ENCODE measurements around the gene CREB3L4. TPM values are rescaled to one million over a fixed set of nuclear protein-coding genes. Genes with fewer than 3 reads are reported as not detected.
A peak's percentile ranks its signal among the peaks of the same experiment; 100 is the strongest.

Gene CREB3L4
- total RNA-seq, 2 experiments from 2014 or later, result 17.0 to 28.2 TPM

DNA sequence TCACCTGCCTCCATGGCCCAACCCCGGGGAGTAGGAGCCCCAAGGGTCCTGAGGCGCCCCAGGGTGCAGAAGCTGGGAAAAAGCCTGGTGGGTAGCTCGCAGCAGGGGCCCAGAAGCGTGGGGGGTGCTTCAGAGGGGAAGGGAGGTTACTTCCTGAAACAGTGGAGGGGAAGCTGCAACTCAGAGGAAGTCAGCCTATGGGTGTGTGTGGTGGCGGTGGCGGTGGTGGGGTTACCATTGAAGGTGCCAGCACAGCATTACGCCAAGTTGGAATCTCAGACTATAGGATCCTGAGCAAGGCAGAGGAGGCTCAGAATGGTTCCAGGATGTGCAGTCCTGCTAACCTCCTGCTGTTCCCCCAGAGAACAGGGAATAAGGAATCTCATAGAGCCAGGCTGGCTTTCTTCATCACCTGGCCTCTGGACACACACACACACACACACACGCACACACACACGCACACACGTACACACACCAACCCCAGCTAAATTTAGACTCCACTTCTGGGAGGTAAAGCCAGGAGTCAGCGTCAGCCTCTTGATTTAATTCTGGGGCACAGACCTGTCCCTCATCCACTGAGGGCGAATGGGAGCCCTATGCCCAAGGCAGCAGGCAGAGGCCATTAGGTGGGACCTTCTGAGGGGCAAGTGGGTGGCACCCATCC lies 22.4 kb upstream of the CREB3L4 start:
- ChIA-PET CTCF (ENCODE audit: unreplicated experiment) (interaction anchor here (1.3 kb wide), 2 partner anchors 22 kb away, joined by 4 to 6 read pairs; partner anchors contain the start of genes CREB3L4 and GATAD2B), POLR2A (interaction anchor here (0.5 to 4.2 kb wide), 11 partner anchors 16 to 162 kb away, joined by 3 to 32 read pairs (median 4); partner anchors contain the start of genes CREB3L4, GATAD2B and SLC39A1)
- Histone ChIP-seq H4K20me1 (ENCODE audit: insufficient read depth, low read length) (no peaks in the 10 kb centered on the region), H3K4me3 (ENCODE audit: low read depth, low read length, poor library complexity, severe bottlenecking) (peak overlapping the region; percentile 86), H2AFZ (ENCODE audit: low read length) (no peak overlapping the region; the same call in 1 of the 2 replicates), H3K27ac (ENCODE audit: low read depth, low read length, poor library complexity, severe bottlenecking) (peak overlapping the region; percentile 92), H3K9me3 (ENCODE audit: low read length) (no peaks in the 10 kb centered on the region), H3K79me2 (ENCODE audit: insufficient read depth, low read depth, low read length) (peaks cover 20% of the 10 kb centered on the region), H3K4me1 (ENCODE audit: insufficient read depth, low read length, poor library complexity, severe bottlenecking) (peaks cover 35% of the 10 kb centered on the region), H3K9me2 (ENCODE audit: insufficient read depth, low read length) (no peaks in the 10 kb centered on the region), H3K4me2 (ENCODE audit: low read length) (peak overlapping the region; percentile 96), H3K36me3 (ENCODE audit: insufficient read depth, low read length) (peaks cover 74% of the 10 kb centered on the region)
- BruUV-seq (replicated peaks), result no TSS peak
- intact Hi-C loops (cut with micrococcal nuclease; ENCODE audit: unreplicated experiment), result loop anchor here (1.0 kb wide), 1 partner anchor 124 kb away; no protein-coding TSS in a partner anchor
- TF ChIP-seq, protein P1, sequence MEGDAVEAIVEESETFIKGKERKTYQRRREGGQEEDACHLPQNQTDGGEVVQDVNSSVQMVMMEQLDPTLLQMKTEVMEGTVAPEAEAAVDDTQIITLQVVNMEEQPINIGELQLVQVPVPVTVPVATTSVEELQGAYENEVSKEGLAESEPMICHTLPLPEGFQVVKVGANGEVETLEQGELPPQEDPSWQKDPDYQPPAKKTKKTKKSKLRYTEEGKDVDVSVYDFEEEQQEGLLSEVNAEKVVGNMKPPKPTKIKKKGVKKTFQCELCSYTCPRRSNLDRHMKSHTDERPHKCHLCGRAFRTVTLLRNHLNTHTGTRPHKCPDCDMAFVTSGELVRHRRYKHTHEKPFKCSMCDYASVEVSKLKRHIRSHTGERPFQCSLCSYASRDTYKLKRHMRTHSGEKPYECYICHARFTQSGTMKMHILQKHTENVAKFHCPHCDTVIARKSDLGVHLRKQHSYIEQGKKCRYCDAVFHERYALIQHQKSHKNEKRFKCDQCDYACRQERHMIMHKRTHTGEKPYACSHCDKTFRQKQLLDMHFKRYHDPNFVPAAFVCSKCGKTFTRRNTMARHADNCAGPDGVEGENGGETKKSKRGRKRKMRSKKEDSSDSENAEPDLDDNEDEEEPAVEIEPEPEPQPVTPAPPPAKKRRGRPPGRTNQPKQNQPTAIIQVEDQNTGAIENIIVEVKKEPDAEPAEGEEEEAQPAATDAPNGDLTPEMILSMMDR (conservative IDR thresholded peaks at IDR 0.05; ENCODE audit: low read length), result no peak
- TF ChIP-seq EZH2phosphoT487 (IDR thresholded peaks at IDR 0.05; ENCODE audit: borderline replicate concordance, low read depth, low read length), result no peak
- peak; percentile 84 for DNase-seq (ENCODE audit: low spot score)

GRCh38 chr1:153945795-153946621 lies 21.7 kb upstream of the CREB3L4 start:
- DNase-seq (ENCODE audit: low spot score), result peak; percentile 96
- BruUV-seq (replicated peaks), result no TSS peak
- POLR2A ChIA-PET, result interaction anchor here (0.5 to 4.2 kb wide), 7 partner anchors 10 to 139 kb away, joined by 3 to 32 read pairs (median 9); partner anchors contain the start of genes CREB3L4, GATAD2B and SLC39A1
- H4K20me1 ChIP-seq (ENCODE audit: insufficient read depth, low read length), result no peaks in the 10 kb centered on the region
- peak overlapping the region; percentile 96 for H3K4me2 ChIP-seq (ENCODE audit: low read length)
- CTCF ChIA-PET (ENCODE audit: unreplicated experiment), result interaction anchor here (1.3 kb wide), 1 partner anchor 21 kb away, joined by 6 read pairs; the partner anchor contains the start of gene CREB3L4
- intact Hi-C loops (cut with micrococcal nuclease; ENCODE audit: unreplicated experiment), result loop anchor here (1.0 to 2.0 kb wide), 5 partner anchors 12 to 149 kb away; partner anchors contain the start of genes CRTC2 and RAB13
- H2AFZ ChIP-seq (ENCODE audit: low read length), result peak overlapping the region; percentile 27; the same call in 1 of the 2 replicates
- no peaks in the 10 kb centered on the region for H3K9me2 ChIP-seq (ENCODE audit: insufficient read depth, low read length)
- H3K27ac ChIP-seq (ENCODE audit: low read depth, low read length, poor library complexity, severe bottlenecking), result peak overlapping the region; percentile 92
- peak overlapping the region; percentile 86 for H3K4me3 ChIP-seq (ENCODE audit: low read depth, low read length, poor library complexity, severe bottlenecking)
- H3K4me1 ChIP-seq (ENCODE audit: insufficient read depth, low read length, poor library complexity, severe bottlenecking), result peaks cover 35% of the 10 kb centered on the region
- H3K9me3 ChIP-seq (ENCODE audit: low read length), result no peaks in the 10 kb centered on the region
- no peak for TF ChIP-seq EZH2phosphoT487 (IDR thresholded peaks at IDR 0.05; ENCODE audit: borderline replicate concordance, low read depth, low read length)
- TF ChIP-seq, protein P1 (conservative IDR thresholded peaks at IDR 0.05; ENCODE audit: low read length), result no peak
- peaks cover 74% of the 10 kb centered on the region for H3K36me3 ChIP-seq (ENCODE audit: insufficient read depth, low read length)
- peaks cover 20% of the 10 kb centered on the region for H3K79me2 ChIP-seq (ENCODE audit: insufficient read depth, low read depth, low read length)

All from OCI-LY7 (cell line).